Activated T-helper 1 cell treated with anti-CD3 and anti-CD28 coated beads, Interleukin-2, amount 50 U/mL, for 16 hours (primary cell): ENCODE data around the gene MINDY4.

ENCODE experiments used
- DNase-seq, 2 donors: peaks; one replicate each; pipeline ENCODE4 v3.0.0-alpha.2; 2020; ENCODE audit warnings: low read depth in 1 of 2, low spot score in 1 of 2

Gene MINDY4

GRCh38 chr7:30771174-30771879, at the start of gene MINDY4:
TSS of gene MINDY4 (plus strand) at chr7:30771417. CDS start at chr7:30771494, 77 bp downstream.
- peak; percentile 32 to 43 for DNase-seq

- no peak for DNase-seq
Measured at GRCh38 chr7:30722187-30722586, 49.0 kb upstream of the MINDY4 start.

- DNase-seq = no peak
Measured at GRCh38 chr7:30722671-30723070, 48.5 kb upstream of the MINDY4 start.

- DNase-seq = no peak
Measured at GRCh38 chr7:30723776-30724175, 47.4 kb upstream of the MINDY4 start.

- no peak for DNase-seq
Measured at GRCh38 chr7:30726296-30727006, 44.8 kb upstream of the MINDY4 start.

GRCh38 chr7:30727061-30727945, 43.9 kb upstream of the MINDY4 start:
- peak in 1 of 2 donors; percentile 24 for DNase-seq

- DNase-seq = no peak
Measured at GRCh38 chr7:30728591-30729100, 42.6 kb upstream of the MINDY4 start.

- no peak for DNase-seq
Measured at GRCh38 chr7:30729642-30730041, 41.6 kb upstream of the MINDY4 start.

GRCh38 chr7:30730097-30730496, 41.1 kb upstream of the MINDY4 start:
- DNase-seq = no peak

GRCh38 chr7:30730996-30731395, 40.2 kb upstream of the MINDY4 start:
- no peak for DNase-seq

- no peak for DNase-seq
Measured at GRCh38 chr7:30731581-30731980, 39.6 kb upstream of the MINDY4 start.

GRCh38 chr7:30732606-30733005, 38.6 kb upstream of the MINDY4 start:
- DNase-seq = no peak

GRCh38 chr7:30733216-30733615, 38.0 kb upstream of the MINDY4 start:
- no peak for DNase-seq

- DNase-seq = no peak
Measured at GRCh38 chr7:30733691-30734090, 37.5 kb upstream of the MINDY4 start.

- DNase-seq = no peak
Measured at GRCh38 chr7:30734497-30734896, 36.7 kb upstream of the MINDY4 start.

- no peak for DNase-seq
Measured at GRCh38 chr7:30735631-30736030, 35.6 kb upstream of the MINDY4 start.

- no peak for DNase-seq
Measured at GRCh38 chr7:30736291-30736690, 34.9 kb upstream of the MINDY4 start.

- DNase-seq = no peak
Measured at GRCh38 chr7:30738026-30738915, 32.9 kb upstream of the MINDY4 start.

GRCh38 chr7:30739691-30740090, 31.5 kb upstream of the MINDY4 start:
- no peak for DNase-seq

GRCh38 chr7:30740417-30741181, 30.6 kb upstream of the MINDY4 start:
- peak; percentile 57 to 66 for DNase-seq
